GM12865 (cell line): Measurements from ENCODE around the gene CUEDC2.

ENCODE experiments used
- DNase-seq: peaks from one replicate; pipeline ENCODE4 v3.0.0; 2010; ENCODE audit warnings: low read depth
- H3K4me3 ChIP-seq: 2 replicates; pipeline ENCODE4 v1.5.1; 2011; ENCODE audit warnings: mild to moderate bottlenecking, low read depth, low read length, control low read depth
- CTCF ChIP-seq: IDR thresholded peaks from 2 replicates; pipeline ENCODE4 v1.5.1; 2011; ENCODE audit warnings: low read length, control low read depth, low read depth, inconsistent platforms; ENCODE audit not compliant: insufficient read depth; ENCODE audit errors: missing control alignments

CUEDC2 gene

GRCh38 chr10:102375867-102376266 lies 56.5 kb downstream of the CUEDC2 start:
- TF ChIP-seq CTCF, result no peak
- H3K4me3 ChIP-seq, result no peak overlapping the region
- no peak for DNase-seq

- DNase-seq, result no peak
- TF ChIP-seq CTCF, result peak; percentile 2
- no peak overlapping the region for H3K4me3 ChIP-seq
Measured at GRCh38 chr10:102375250-102375649, 57.1 kb downstream of the CUEDC2 start.
